Left ventricle myocardium inferior (tissue), 1 donor: ENCODE data around the gene IL12RB2. TPM values are rescaled to one million over a fixed set of nuclear protein-coding genes. Genes with fewer than 3 reads are reported as not detected.

ENCODE experiments used
- DNase-seq: peaks from one replicate; pipeline ENCODE4 v3.0.0-alpha.2; 2020
- H3K27ac ChIP-seq: fragments of 200-600 bp; replicated peaks from 2 replicates; pipeline ENCODE4 v1.8.0; 2021
- H3K27me3 ChIP-seq: fragments of 200-600 bp; 2 replicates; pipeline ENCODE4 v1.8.0; 2021; ENCODE audit warnings: low read depth
- H3K36me3 ChIP-seq: fragments of 200-600 bp; 2 replicates; pipeline ENCODE4 v1.8.0; 2021
- H3K4me1 ChIP-seq: fragments of 200-600 bp; 2 replicates; pipeline ENCODE4 v1.8.0; 2021
- H3K4me3 ChIP-seq: fragments of 200-600 bp; 2 replicates; pipeline ENCODE4 v1.8.0; 2021; ENCODE audit warnings: mild to moderate bottlenecking, moderate library complexity
- H3K9me3 ChIP-seq: fragments of 200-600 bp; replicated peaks from 2 replicates; pipeline ENCODE4 v1.8.0; 2021
- CTCF ChIP-seq: fragments of 200-600 bp; IDR thresholded peaks from 2 replicates; pipeline ENCODE4 v1.8.0; 2021; ENCODE audit warnings: antibody characterized with exemption, mild to moderate bottlenecking, borderline replicate concordance
- intact Hi-C: fragments of 100-400 bp; cut with micrococcal nuclease; formaldehyde crosslinking; loops from one replicate; pipeline ENCODE4 v1.11.0; 2022
- total RNA-seq: library from RNA; stranded (reverse); fragmentation: NEBNext Ultra II Directional; extraction: Animal tissue kit (Norgen Biotek cat#: 25700); gene quantifications from one replicate; pipeline ENCODE4 v1.2.1, GENCODE V29; 2021
- donor health status: DM: no; HTN: yes; CAD: no; lungs with severe emphysema.

The IL12RB2 gene
- total RNA-seq, 1 donor from 2014 or later = 0.33 TPM

- H3K27ac ChIP-seq = peak overlapping the region; percentile 23
- intact Hi-C loops = no loop called here
These were observed 32.1 kb downstream of the IL12RB2 start for GRCh38 chr1:67339623-67340343.

GRCh38 chr1:67342076-67342890 is 34.6 kb downstream of the IL12RB2 start:
- Histone ChIP-seq H3K36me3 (no peaks in the 10 kb centered on the region), H3K27me3 (peaks cover 6% of the 10 kb centered on the region), H3K4me3 (no peak overlapping the region), H3K4me1 (peaks cover 14% of the 10 kb centered on the region), H3K9me3 (no peaks in the 10 kb centered on the region), H3K27ac (no peak overlapping the region)
- intact Hi-C loops = no loop called here
- TF ChIP-seq CTCF = no peak
- no peak for DNase-seq

More at GRCh38 chr1:67339623-67340343, 32.1 kb downstream of the IL12RB2 start:
- Histone ChIP-seq H3K4me3 (no peak overlapping the region), H3K36me3 (no peaks in the 10 kb centered on the region), H3K4me1 (peaks cover 14% of the 10 kb centered on the region), H3K9me3 (no peaks in the 10 kb centered on the region), H3K27me3 (peaks cover 6% of the 10 kb centered on the region)
- no peak for TF ChIP-seq CTCF
- no peak for DNase-seq

GRCh38 chr1:67345556-67345955 is 37.9 kb downstream of the IL12RB2 start:
- H3K27me3 ChIP-seq = peaks cover 6% of the 10 kb centered on the region
- DNase-seq = no peak
- H3K4me3 ChIP-seq = no peak overlapping the region
- intact Hi-C loops = loop anchor here (5.0 kb wide), 2 partner anchors 142 to 157 kb away; no protein-coding TSS in a partner anchor
- H3K9me3 ChIP-seq = no peaks in the 10 kb centered on the region
- peaks cover 2% of the 10 kb centered on the region for H3K4me1 ChIP-seq
- no peak overlapping the region for H3K27ac ChIP-seq
- no peaks in the 10 kb centered on the region for H3K36me3 ChIP-seq
- no peak for TF ChIP-seq CTCF

- Histone ChIP-seq H3K4me1 (no peaks in the 10 kb centered on the region), H3K9me3 (no peaks in the 10 kb centered on the region), H3K4me3 (no peak overlapping the region), H3K27me3 (peaks cover 6% of the 10 kb centered on the region), H3K27ac (no peak overlapping the region), H3K36me3 (no peaks in the 10 kb centered on the region)
- intact Hi-C loops = loop anchor here (5.0 kb wide), 2 partner anchors 140 to 155 kb away; no protein-coding TSS in a partner anchor
- no peak for DNase-seq
- no peak for TF ChIP-seq CTCF
These were observed 39.3 kb downstream of the IL12RB2 start for GRCh38 chr1:67346982-67347381.

GRCh38 chr1:67347688-67348472 is 40.2 kb downstream of the IL12RB2 start:
- H3K4me3 ChIP-seq = no peak overlapping the region
- no peaks in the 10 kb centered on the region for H3K9me3 ChIP-seq
- DNase-seq = peak; percentile 20
- no peaks in the 10 kb centered on the region for H3K4me1 ChIP-seq
- peak; percentile 82 for TF ChIP-seq CTCF
- intact Hi-C loops = loop anchor here (5.0 kb wide), 2 partner anchors 139 to 154 kb away; no protein-coding TSS in a partner anchor
- no peak overlapping the region for H3K27ac ChIP-seq
- no peaks in the 10 kb centered on the region for H3K36me3 ChIP-seq
- H3K27me3 ChIP-seq = peaks cover 6% of the 10 kb centered on the region
